Kidney (tissue), 14 donors: ENCODE measurements around the gene WDTC1. TPM values are rescaled to one million over a fixed set of nuclear protein-coding genes. Genes with fewer than 3 reads are reported as not detected.

Experiments
- DNase-seq, 5 donors: peaks; one replicate each; pipeline ENCODE4 v3.0.0-alpha.2; 2013 to 2020
- FAIRE-seq: peaks from 2 replicates; lab custom pipeline; 2012; peaks lifted over from hg19 to GRCh38; lab: Jason Lieb, UNC
- H3K27ac ChIP-seq, 2 donors: one replicate each; pipeline ENCODE4 v1.7.0; 2013; ENCODE audit warnings: low read depth in 2 of 2, low read length in 2 of 2, inconsistent platforms in 1 of 2
- H3K27me3 ChIP-seq: one replicate; pipeline ENCODE4 v1.7.1; 2013; ENCODE audit warnings: low read length, inconsistent platforms; ENCODE audit not compliant: control insufficient read depth, insufficient read depth
- H3K36me3 ChIP-seq, 3 donors: one replicate each; pipeline versions ENCODE4 v1.7.0 to v1.7.1; 2013; ENCODE audit warnings: low read length in 3 of 3, control low read depth in 1 of 3, inconsistent platforms in 1 of 3; ENCODE audit not compliant: insufficient read depth in 3 of 3, control insufficient read depth in 2 of 3
- H3K4me1 ChIP-seq, 3 donors: one replicate each; pipeline versions ENCODE4 v1.7.0 to v1.7.1; 2013; ENCODE audit warnings: low read length in 3 of 3, inconsistent platforms in 1 of 3, low read depth in 1 of 3; ENCODE audit not compliant: control insufficient read depth in 2 of 3, insufficient read depth in 2 of 3
- H3K4me3 ChIP-seq, 3 donors: one replicate each; pipeline versions ENCODE4 v1.7.0 to v1.8.1; 2013; ENCODE audit warnings: low read length in 3 of 3, control low read depth in 1 of 3, inconsistent platforms in 1 of 3
- H3K9ac ChIP-seq, 3 donors: one replicate each; pipeline versions ENCODE4 v1.7.0 to v1.7.1; 2013; ENCODE audit warnings: low read length in 3 of 3, control low read depth in 1 of 3, inconsistent platforms in 1 of 3
- H3K9me3 ChIP-seq, 3 donors: one replicate each; pipeline versions ENCODE4 v1.7.0 to v1.7.1; 2013; ENCODE audit warnings: low read length in 3 of 3, control low read depth in 1 of 3, inconsistent platforms in 1 of 3; ENCODE audit not compliant: control insufficient read depth in 2 of 3, insufficient read depth in 1 of 3
- intact Hi-C: fragments of 100-400 bp; cut with DNase I; formaldehyde crosslinking; loops from one replicate; pipeline ENCODE4 v1.11.1; 2022
- polyA plus RNA-seq: library from polyadenylated mRNA; stranded (reverse); fragments of 350-450 nt; fragmentation: Illumina TruSeq; extraction: RNeasy Lipid Tissue Mini Kit (QIAGEN cat#74804); gene quantifications from one replicate; pipeline ENCODE4 v1.2.3, GENCODE V29; 2014; ENCODE audit warnings: low read depth, low replicate concordance; ENCODE audit not compliant: insufficient read depth
- total RNA-seq: library from RNA; stranded (reverse); fragmentation: NEBNext Ultra II Directional; extraction: Animal tissue kit (Norgen Biotek cat#: 25700); gene quantifications from one replicate; pipeline ENCODE4 v1.2.1, GENCODE V29; 2021
- TF ChIP-seq, protein P1 (sequence below): IDR thresholded peaks from 3 replicates; pipeline ENCODE4 v1.5.1; 2012; ENCODE audit warnings: mild to moderate bottlenecking, moderate library complexity, borderline replicate concordance; ENCODE audit not compliant: insufficient read depth; ENCODE audit errors: extremely low read depth
- donor health status: control.
- donor health status: control.
- donor health status: control.
- donor health status: control.
- donor health status: control.
- donor health status: DM: yes; HTN: yes; CAD: no.
- donor health status: Normal renal cell carcinoma (clear cell type).

The WDTC1 gene
- total and polyA plus RNA-seq, 2 donors from 2014 or later = 23.7 to 42.2 TPM

DNA sequence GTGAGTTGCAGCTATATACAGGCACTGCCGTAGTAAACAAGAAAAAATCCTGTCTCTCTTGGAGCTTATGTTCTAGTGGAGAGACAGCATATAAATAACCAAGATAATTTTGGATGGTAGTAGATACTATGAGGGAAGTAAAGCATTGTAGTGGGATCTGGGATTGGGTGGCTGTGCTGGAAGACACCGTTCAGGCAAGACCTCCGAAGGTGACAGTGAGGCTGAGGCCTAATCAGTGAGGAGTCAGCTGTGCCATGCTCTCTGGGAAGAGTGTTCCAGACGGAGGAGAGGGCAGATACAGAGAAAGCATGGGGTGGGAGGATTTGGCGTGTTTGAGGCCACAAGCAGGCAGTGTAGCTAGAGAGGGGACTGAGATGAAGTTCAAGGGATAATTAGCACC, 93.5 kb downstream of the WDTC1 start:
- Histone ChIP-seq H3K27ac (no peak overlapping the region), H3K4me3 (no peak overlapping the region), H3K27me3 (no peaks in the 10 kb centered on the region), H3K4me1 (peaks cover 0 to 11% (median 3%) of the 10 kb centered on the region in 3 donors), H3K9me3 (no peaks in the 10 kb centered on the region), H3K36me3 (peaks cover under 1 to 32% (median 15%) of the 10 kb centered on the region in 3 donors), H3K9ac (no peak overlapping the region)
- TF ChIP-seq, protein P1, sequence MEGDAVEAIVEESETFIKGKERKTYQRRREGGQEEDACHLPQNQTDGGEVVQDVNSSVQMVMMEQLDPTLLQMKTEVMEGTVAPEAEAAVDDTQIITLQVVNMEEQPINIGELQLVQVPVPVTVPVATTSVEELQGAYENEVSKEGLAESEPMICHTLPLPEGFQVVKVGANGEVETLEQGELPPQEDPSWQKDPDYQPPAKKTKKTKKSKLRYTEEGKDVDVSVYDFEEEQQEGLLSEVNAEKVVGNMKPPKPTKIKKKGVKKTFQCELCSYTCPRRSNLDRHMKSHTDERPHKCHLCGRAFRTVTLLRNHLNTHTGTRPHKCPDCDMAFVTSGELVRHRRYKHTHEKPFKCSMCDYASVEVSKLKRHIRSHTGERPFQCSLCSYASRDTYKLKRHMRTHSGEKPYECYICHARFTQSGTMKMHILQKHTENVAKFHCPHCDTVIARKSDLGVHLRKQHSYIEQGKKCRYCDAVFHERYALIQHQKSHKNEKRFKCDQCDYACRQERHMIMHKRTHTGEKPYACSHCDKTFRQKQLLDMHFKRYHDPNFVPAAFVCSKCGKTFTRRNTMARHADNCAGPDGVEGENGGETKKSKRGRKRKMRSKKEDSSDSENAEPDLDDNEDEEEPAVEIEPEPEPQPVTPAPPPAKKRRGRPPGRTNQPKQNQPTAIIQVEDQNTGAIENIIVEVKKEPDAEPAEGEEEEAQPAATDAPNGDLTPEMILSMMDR = no peak
- intact Hi-C loops = no loop called here
- no peak for FAIRE-seq
- no peak for DNase-seq

DNA sequence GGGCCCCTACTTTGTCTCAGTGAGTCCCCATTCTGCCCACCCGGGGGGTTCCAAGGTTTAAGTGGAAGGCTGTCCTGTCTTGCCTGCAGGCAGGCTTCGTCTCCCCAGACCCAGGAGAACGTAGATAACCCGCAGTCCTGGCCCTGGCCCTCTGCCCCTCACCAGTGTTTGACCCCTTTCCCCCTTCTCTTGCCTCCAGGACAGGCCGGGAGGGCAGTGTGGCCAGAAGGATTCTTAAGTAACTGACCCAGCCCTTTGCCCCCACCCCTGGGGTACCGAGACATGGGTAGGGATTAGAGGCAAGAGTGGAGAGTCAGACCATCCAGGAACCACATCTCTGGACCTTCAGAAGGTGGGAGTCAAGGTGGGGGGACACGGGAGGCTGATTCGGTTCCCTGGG, 96.4 kb downstream of the WDTC1 start:
- peaks cover 0 to 2% (median 0%) of the 10 kb centered on the region in 3 donors for H3K4me1 ChIP-seq
- DNase-seq (no peak), FAIRE-seq (no peak)
- TF ChIP-seq, protein P1 = no peak
- no peak overlapping the region for H3K27ac ChIP-seq
- H3K27me3 ChIP-seq = no peaks in the 10 kb centered on the region
- no peak overlapping the region for H3K4me3 ChIP-seq
- no peaks in the 10 kb centered on the region for H3K9me3 ChIP-seq
- H3K9ac ChIP-seq = no peak overlapping the region
- H3K36me3 ChIP-seq = peaks cover 5 to 45% (median 23%) of the 10 kb centered on the region in 3 donors
- intact Hi-C loops = no loop called here

DNA sequence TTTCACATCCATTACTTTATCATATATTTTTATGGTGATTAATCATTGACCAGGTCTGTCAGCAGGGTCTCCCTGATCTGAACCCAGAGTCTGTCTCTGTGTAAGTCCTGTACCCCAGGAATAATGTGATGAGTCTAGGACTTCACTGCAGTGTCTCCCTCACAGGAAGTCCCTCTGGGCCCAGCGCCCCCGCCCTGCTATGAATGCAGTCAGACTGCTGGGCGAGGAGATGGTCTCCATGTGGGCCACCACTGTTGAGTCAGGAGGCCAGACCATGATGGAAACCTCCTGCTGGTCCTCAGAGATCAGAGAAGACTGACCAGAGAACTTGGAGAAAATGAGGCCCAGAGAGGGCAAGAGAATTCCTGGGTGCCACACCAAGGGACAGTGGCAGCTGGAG, 97.0 kb downstream of the WDTC1 start:
- intact Hi-C loops = no loop called here
- Histone ChIP-seq H3K36me3 (peaks cover 5 to 45% (median 20%) of the 10 kb centered on the region in 3 donors), H3K27ac (no peak overlapping the region), H3K4me1 (peaks cover 0 to 2% (median 0%) of the 10 kb centered on the region in 3 donors), H3K4me3 (no peak overlapping the region), H3K9ac (no peak overlapping the region), H3K9me3 (no peaks in the 10 kb centered on the region), H3K27me3 (no peaks in the 10 kb centered on the region)
- DNase-seq (no peak), FAIRE-seq (no peak)
- TF ChIP-seq, protein P1 = no peak

DNA sequence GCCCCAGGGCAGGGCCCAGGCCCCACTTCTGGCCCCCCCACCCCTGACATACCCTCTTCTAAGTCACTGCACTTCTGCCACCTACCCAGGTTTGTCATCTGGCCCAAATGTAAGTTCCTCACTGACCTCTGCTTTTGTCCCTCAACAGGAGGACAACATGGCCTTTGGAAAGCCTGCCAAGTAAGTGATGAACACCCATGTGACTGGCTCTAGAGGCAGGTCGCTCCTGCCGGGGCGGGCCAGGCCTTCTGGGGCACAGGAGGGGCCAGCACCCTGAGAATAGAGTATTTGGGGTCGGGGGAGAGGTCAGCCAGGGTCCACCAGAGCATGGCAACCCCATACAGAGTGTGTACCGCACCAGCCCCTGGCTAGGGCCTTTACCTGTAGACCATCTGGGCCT, 97.5 kb downstream of the WDTC1 start:
- no peak for DNase-seq
- Histone ChIP-seq H3K27ac (no peak overlapping the region), H3K9ac (no peak overlapping the region), H3K4me1 (peaks cover 0 to under 1% (median 0%) of the 10 kb centered on the region in 3 donors), H3K9me3 (no peaks in the 10 kb centered on the region), H3K4me3 (no peak overlapping the region), H3K27me3 (no peaks in the 10 kb centered on the region), H3K36me3 (peaks cover 5 to 45% (median 23%) of the 10 kb centered on the region in 3 donors)
- FAIRE-seq = no peak
- TF ChIP-seq, protein P1 = no peak
- intact Hi-C loops = no loop called here
